GM20000 (cell line): Measurements from ENCODE around the gene LACRT.
"Not testable (repeated sequence)": the region's sequence is repeated elsewhere in the genome, so short reads cannot be mapped to it uniquely, and the experiment has no call there.

Experiments used
- DNase-seq: peaks from one replicate; pipeline ENCODE4 v3.0.0; 2012; ENCODE audit warnings: low spot score
- CTCF ChIP-seq: IDR thresholded peaks from 2 replicates; pipeline ENCODE4 v1.5.1; 2012; ENCODE audit warnings: mild to moderate bottlenecking, control low read depth; ENCODE audit errors: extremely low read depth, missing control alignments

The LACRT gene

DNA sequence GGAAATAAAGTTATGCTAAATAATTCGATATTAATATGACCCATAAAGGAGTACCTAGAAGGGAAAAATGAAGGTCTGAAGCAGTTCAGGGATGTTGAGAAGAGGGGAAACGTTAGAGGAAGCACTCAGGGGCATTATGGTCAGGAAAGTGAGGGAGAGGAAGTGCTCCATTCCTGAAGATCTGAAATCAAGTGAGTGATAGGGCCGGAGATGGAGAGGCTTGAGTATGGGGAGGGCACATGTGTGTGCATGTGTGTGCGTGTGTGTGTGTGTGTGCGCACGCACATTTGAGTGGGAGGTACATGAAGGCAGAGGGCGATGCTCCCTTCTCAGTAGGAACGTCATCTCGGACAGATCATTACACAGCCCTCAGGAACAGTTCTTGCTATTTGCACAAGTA is 18.3 kb upstream of the LACRT start:
- no peak for DNase-seq
- no peak for TF ChIP-seq CTCF

DNA sequence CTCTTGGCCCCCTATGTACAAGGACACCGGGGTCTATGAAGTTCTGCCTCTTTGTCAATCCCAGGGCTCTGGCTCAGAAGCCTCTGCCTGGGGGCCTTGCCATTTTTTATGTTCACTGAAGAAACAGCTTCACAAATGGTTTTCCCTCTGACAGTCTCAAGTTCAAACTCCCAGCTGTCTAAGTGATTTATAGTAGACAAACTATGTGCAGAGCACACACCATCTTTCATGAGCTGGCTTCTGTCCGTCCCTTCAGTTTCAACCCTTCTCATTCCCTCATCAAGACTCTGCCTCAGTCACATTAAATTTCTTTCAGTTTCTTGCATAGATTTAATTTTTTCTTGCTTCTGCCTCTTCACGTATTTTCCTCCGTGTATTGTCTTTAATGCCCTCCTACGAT is 16.2 kb upstream of the LACRT start:
- TF ChIP-seq CTCF, result no peak
- DNase-seq, result no peak

- DNase-seq, result no peak
- no peak for TF ChIP-seq CTCF
Observed at GRCh38 chr12:54650409-54650808, 15.7 kb upstream of the LACRT start.

- no peak for TF ChIP-seq CTCF
- DNase-seq, result no peak
Observed at GRCh38 chr12:54649825-54650224, 15.1 kb upstream of the LACRT start.

DNA sequence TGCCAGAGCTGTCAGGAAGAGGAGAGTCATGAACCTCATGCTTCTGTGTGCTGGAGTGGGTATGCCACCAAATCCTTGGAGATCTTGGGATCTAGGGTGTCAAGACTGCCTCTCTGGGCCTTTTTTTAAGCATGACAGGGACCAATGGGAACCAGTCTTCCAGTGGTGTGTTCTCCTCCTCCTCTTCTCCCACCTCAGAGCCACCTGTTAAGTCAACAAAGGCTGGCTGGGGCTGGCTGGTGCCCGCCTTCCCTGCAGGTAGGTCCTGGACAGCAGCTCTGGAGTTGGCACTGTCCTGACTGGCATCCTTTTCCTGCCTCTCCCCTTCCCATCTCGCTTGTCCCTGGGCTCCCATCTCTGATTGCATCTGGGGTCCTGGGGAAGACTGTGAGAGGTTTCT is 13.6 kb upstream of the LACRT start, which contains the start of gene DCD:
DCD (minus strand) TSS at position 101 of the 400 bp plus-strand sequence; CDS start at position 39, 62 bp downstream.
- DNase-seq, result no peak
- no peak for TF ChIP-seq CTCF

DNA sequence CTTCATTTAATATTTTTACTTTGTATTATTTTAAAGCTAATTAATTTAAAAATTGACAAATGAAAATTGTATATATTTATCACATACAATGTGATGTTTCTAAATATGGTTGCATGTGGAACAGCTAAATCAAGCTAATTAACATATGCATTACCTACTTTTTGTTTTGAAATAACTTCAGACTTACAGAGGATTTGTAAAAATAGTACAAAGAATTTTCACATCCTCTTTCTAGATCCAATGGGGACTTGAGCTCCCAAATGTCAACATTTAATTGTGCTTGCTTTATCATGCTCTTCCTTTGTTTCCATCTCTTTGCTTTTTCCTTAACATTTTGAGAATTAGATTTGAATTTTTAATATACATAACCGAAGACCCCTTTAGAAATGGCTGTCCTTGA is 6.9 kb upstream of the LACRT start:
- DNase-seq, result no peak
- no peak for TF ChIP-seq CTCF

DNA sequence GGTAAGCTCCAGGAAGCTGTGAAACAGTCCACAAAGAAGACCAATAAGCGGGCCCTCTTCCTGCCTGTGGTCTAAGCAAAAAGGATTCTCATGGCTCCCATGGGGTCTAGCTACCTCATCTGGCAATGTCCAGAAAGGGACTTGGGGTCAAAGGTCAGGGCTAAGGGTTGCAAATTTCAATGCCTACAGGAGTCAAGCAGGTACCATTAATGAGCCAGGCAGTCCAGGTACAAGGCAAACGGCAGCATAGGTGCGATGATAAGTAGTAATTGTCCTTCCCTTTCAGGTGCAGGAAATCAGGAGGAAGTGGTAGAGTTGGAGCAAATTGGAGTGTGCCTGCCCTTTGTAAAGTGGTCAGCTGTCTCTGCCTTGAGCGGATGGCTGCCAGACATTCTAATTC is 6.4 kb upstream of the LACRT start:
- no peak for TF ChIP-seq CTCF
- no peak for DNase-seq

GRCh38 chr12:54639112-54639511 is 4.4 kb upstream of the LACRT start:
- DNase-seq, result not testable (repeated sequence)
